ENCODE data around the gene NRXN3. TPM values are rescaled to one million over a fixed set of nuclear protein-coding genes. Genes with fewer than 3 reads are reported as not detected.

The NRXN3 gene
- total and polyA plus RNA-seq, 2 experiments from 2014 or later: 1.0 to 1.8 TPM

GRCh38 chr14:79177106-79177505 is 1006.9 kb downstream of the NRXN3 start:
- H3K79me2 ChIP-seq (replicated peaks; ENCODE audit: insufficient read depth): no peaks in the 10 kb centered on the region
- no peaks in the 10 kb centered on the region for H3F3A ChIP-seq (replicated peaks; ENCODE audit: low read depth)
- no peak overlapping the region for H3K4me2 ChIP-seq
- H4K20me1 ChIP-seq (replicated peaks; ENCODE audit: insufficient read depth): no peaks in the 10 kb centered on the region
- H3K36me3 ChIP-seq (ENCODE audit: insufficient read depth): no peaks in the 10 kb centered on the region
- DNase-seq (ENCODE audit: low spot score): no peak
- H3K9me2 ChIP-seq (ENCODE audit: insufficient read depth): no peaks in the 10 kb centered on the region
- no peak overlapping the region for H3K4me3 Mint-ChIP-seq
- H3K4me3 ChIP-seq: no peak overlapping the region
- ATAC-seq: no peak
- H3K27ac Mint-ChIP-seq: no peak overlapping the region
- H3K27ac ChIP-seq (ENCODE audit: low read depth): no peak overlapping the region
- H2AFZ ChIP-seq: no peak overlapping the region
- H3K9me3 Mint-ChIP-seq: no peaks in the 10 kb centered on the region; the same call in 2 of the 3 replicates
- H3K4me1 ChIP-seq (ENCODE audit: insufficient read depth): no peaks in the 10 kb centered on the region
- TF ChIP-seq, protein P1, sequence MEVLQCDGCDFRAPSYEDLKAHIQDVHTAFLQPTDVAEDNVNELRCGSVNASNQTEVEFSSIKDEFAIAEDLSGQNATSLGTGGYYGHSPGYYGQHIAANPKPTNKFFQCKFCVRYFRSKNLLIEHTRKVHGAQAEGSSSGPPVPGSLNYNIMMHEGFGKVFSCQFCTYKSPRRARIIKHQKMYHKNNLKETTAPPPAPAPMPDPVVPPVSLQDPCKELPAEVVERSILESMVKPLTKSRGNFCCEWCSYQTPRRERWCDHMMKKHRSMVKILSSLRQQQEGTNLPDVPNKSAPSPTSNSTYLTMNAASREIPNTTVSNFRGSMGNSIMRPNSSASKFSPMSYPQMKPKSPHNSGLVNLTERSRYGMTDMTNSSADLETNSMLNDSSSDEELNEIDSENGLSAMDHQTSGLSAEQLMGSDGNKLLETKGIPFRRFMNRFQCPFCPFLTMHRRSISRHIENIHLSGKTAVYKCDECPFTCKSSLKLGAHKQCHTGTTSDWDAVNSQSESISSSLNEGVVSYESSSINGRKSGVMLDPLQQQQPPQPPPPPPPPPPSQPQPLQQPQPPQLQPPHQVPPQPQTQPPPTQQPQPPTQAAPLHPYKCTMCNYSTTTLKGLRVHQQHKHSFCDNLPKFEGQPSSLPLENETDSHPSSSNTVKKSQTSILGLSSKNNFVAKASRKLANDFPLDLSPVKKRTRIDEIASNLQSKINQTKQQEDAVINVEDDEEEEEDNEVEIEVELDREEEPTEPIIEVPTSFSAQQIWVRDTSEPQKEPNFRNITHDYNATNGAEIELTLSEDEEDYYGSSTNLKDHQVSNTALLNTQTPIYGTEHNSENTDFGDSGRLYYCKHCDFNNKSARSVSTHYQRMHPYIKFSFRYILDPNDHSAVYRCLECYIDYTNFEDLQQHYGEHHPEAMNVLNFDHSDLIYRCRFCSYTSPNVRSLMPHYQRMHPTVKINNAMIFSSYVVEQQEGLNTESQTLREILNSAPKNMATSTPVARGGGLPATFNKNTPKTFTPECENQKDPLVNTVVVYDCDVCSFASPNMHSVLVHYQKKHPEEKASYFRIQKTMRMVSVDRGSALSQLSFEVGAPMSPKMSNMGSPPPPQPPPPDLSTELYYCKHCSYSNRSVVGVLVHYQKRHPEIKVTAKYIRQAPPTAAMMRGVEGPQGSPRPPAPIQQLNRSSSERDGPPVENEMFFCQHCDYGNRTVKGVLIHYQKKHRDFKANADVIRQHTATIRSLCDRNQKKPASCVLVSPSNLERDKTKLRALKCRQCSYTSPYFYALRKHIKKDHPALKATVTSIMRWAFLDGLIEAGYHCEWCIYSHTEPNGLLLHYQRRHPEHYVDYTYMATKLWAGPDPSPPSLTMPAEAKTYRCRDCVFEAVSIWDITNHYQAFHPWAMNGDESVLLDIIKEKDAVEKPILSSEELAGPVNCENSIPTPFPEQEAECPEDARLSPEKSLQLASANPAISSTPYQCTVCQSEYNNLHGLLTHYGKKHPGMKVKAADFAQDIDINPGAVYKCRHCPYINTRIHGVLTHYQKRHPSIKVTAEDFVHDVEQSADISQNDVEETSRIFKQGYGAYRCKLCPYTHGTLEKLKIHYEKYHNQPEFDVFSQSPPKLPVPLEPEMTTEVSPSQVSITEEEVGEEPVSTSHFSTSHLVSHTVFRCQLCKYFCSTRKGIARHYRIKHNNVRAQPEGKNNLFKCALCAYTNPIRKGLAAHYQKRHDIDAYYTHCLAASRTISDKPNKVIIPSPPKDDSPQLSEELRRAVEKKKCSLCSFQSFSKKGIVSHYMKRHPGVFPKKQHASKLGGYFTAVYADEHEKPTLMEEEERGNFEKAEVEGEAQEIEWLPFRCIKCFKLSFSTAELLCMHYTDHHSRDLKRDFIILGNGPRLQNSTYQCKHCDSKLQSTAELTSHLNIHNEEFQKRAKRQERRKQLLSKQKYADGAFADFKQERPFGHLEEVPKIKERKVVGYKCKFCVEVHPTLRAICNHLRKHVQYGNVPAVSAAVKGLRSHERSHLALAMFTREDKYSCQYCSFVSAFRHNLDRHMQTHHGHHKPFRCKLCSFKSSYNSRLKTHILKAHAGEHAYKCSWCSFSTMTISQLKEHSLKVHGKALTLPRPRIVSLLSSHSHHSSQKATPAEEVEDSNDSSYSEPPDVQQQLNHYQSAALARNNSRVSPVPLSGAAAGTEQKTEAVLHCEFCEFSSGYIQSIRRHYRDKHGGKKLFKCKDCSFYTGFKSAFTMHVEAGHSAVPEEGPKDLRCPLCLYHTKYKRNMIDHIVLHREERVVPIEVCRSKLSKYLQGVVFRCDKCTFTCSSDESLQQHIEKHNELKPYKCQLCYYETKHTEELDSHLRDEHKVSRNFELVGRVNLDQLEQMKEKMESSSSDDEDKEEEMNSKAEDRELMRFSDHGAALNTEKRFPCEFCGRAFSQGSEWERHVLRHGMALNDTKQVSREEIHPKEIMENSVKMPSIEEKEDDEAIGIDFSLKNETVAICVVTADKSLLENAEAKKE (CRISPR knock-in tag; IDR thresholded peaks at IDR 0.05): no peak
- no peak for TF ChIP-seq JUNB (IDR thresholded peaks at IDR 0.05; ENCODE audit: unreplicated experiment)
- TF ChIP-seq EZH2 (IDR thresholded peaks at IDR 0.05; ENCODE audit: low read depth, unreplicated experiment): no peak
- TF ChIP-seq ZNF114 (CRISPR knock-in tag; IDR thresholded peaks at IDR 0.05): no peak
- TF ChIP-seq POLR2AphosphoS5 (IDR thresholded peaks at IDR 0.05; ENCODE audit: low read depth): no peak
- no peak for TF ChIP-seq CREB1 (CRISPR knock-in tag; IDR thresholded peaks at IDR 0.05; ENCODE audit: low read depth)
- TF ChIP-seq, protein P2, sequence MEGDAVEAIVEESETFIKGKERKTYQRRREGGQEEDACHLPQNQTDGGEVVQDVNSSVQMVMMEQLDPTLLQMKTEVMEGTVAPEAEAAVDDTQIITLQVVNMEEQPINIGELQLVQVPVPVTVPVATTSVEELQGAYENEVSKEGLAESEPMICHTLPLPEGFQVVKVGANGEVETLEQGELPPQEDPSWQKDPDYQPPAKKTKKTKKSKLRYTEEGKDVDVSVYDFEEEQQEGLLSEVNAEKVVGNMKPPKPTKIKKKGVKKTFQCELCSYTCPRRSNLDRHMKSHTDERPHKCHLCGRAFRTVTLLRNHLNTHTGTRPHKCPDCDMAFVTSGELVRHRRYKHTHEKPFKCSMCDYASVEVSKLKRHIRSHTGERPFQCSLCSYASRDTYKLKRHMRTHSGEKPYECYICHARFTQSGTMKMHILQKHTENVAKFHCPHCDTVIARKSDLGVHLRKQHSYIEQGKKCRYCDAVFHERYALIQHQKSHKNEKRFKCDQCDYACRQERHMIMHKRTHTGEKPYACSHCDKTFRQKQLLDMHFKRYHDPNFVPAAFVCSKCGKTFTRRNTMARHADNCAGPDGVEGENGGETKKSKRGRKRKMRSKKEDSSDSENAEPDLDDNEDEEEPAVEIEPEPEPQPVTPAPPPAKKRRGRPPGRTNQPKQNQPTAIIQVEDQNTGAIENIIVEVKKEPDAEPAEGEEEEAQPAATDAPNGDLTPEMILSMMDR (conservative IDR thresholded peaks at IDR 0.05; ENCODE audit: low read depth in 2 of 2): no peak
- TF ChIP-seq NANOG (IDR thresholded peaks at IDR 0.05; ENCODE audit: borderline replicate concordance): no peak
- TF ChIP-seq STAT1 (IDR thresholded peaks at IDR 0.05; ENCODE audit: unreplicated experiment): no peak
- no peak for TF ChIP-seq REST (IDR thresholded peaks at IDR 0.05; ENCODE audit: unreplicated experiment)
- TF ChIP-seq ETS1 (IDR thresholded peaks at IDR 0.05): no peak
- no peak for TF ChIP-seq EZH2phosphoT487 (IDR thresholded peaks at IDR 0.05; ENCODE audit: unreplicated experiment)
- TF ChIP-seq ZNF331 (CRISPR knock-in tag; IDR thresholded peaks at IDR 0.05; ENCODE audit: low read depth): no peak
- peaks cover 3% of the 10 kb centered on the region for H3K27me3 Mint-ChIP-seq (ENCODE audit: insufficient read depth, low read depth, poor library complexity)
- peaks cover 16% of the 10 kb centered on the region for H3K4me1 Mint-ChIP-seq
- H3K36me3 Mint-ChIP-seq (ENCODE audit: low read depth): no peaks in the 10 kb centered on the region
- H3K27me3 ChIP-seq (ENCODE audit: insufficient read depth): no peaks in the 10 kb centered on the region

Data from GM23338 (cell line).